Neural progenitor cell (in vitro differentiated cells): ENCODE measurements around the gene ACO2. TPM values are rescaled to one million over a fixed set of nuclear protein-coding genes. Genes with fewer than 3 reads are reported as not detected.

Experiments
- DNase-seq: peaks from one replicate; pipeline ENCODE4 v3.0.0-alpha.2; 2016; ENCODE audit warnings: low spot score
- H2AFZ ChIP-seq: fragments of 200-600 bp; sonication (generic); replicated peaks from 2 replicates; pipeline ENCODE4 v1.6.1; 2016; ENCODE audit warnings: antibody characterized with exemption
- H3F3A ChIP-seq: fragments of 200-600 bp; sonication (generic); 2 replicates; pipeline ENCODE4 v1.6.1; 2016; ENCODE audit warnings: antibody characterized with exemption, low read depth
- H3K27ac ChIP-seq: fragments of 200-600 bp; sonication (generic); 2 replicates; pipeline ENCODE4 v1.5.1; 2016; ENCODE audit warnings: mild to moderate bottlenecking
- H3K27me3 ChIP-seq: fragments of 200-600 bp; sonication (generic); 2 replicates; pipeline ENCODE4 v1.6.1; 2016; ENCODE audit warnings: mild to moderate bottlenecking, moderate library complexity
- H3K36me3 ChIP-seq: fragments of 200-600 bp; sonication (generic); 2 replicates; pipeline ENCODE4 v1.5.1; 2016
- H3K4me1 ChIP-seq: fragments of 200-600 bp; sonication (generic); 2 replicates; pipeline ENCODE4 v1.6.1; 2016; ENCODE audit warnings: mixed run types
- H3K4me2 ChIP-seq: fragments of 200-600 bp; sonication (generic); 2 replicates; pipeline ENCODE4 v1.6.1; 2016
- H3K4me3 ChIP-seq: fragments of 200-600 bp; sonication (generic); 2 replicates; pipeline ENCODE4 v1.5.1; 2016
- H3K79me2 ChIP-seq: fragments of 200-600 bp; sonication (generic); 2 replicates; pipeline ENCODE4 v1.6.1; 2016; ENCODE audit warnings: low read depth
- H3K9ac ChIP-seq: fragments of 200-600 bp; sonication (generic); 2 replicates; pipeline ENCODE4 v1.6.1; 2016
- H3K9me3 ChIP-seq: fragments of 200-600 bp; sonication (generic); 2 replicates; pipeline ENCODE4 v1.5.1; 2016; ENCODE audit warnings: low read depth
- H4K20me1 ChIP-seq: fragments of 200-600 bp; sonication (generic); 2 replicates; pipeline ENCODE4 v1.6.1; 2016; ENCODE audit warnings: low read depth
- H3K27ac Mint-ChIP-seq: 3 replicates; pipeline ENCODE4 v1.8.0; 2021; ENCODE audit warnings: mixed read lengths
- H3K27me3 Mint-ChIP-seq: 2 replicates; pipeline ENCODE4 v1.8.0; 2022; ENCODE audit warnings: low read depth, mild to moderate bottlenecking, inconsistent platforms, moderate library complexity, mixed read lengths; ENCODE audit not compliant: insufficient read depth
- H3K36me3 Mint-ChIP-seq: 3 replicates; pipeline ENCODE4 v1.8.0; 2021; ENCODE audit warnings: mixed read lengths
- H3K4me1 Mint-ChIP-seq: 3 replicates; pipeline ENCODE4 v1.8.0; 2021; ENCODE audit warnings: mixed read lengths
- H3K4me3 Mint-ChIP-seq: 3 replicates; pipeline ENCODE4 v1.8.0; 2021; ENCODE audit warnings: mild to moderate bottlenecking, moderate library complexity, mixed read lengths
- H3K9me3 Mint-ChIP-seq: 3 replicates; pipeline ENCODE4 v1.8.0; 2020; ENCODE audit warnings: mixed read lengths
- EZH2 ChIP-seq: fragments of 200-600 bp; sonication (generic); IDR thresholded peaks from 2 replicates; pipeline ENCODE4 v1.6.1; 2017; ENCODE audit warnings: antibody characterized with exemption, mild to moderate bottlenecking, moderate library complexity
- EZH2phosphoT487 ChIP-seq: fragments of 200-600 bp; sonication (generic); IDR thresholded peaks from 2 replicates; pipeline ENCODE4 v1.6.1; 2017; ENCODE audit warnings: antibody characterized with exemption
- total RNA-seq: library from RNA; depleted of rRNA; stranded (reverse); fragments of >200 nt; gene quantifications from 2 replicates; pipeline ENCODE4 v1.2.3, GENCODE V29; 2015; ENCODE audit warnings: low replicate concordance
- TF ChIP-seq, protein P1 (sequence below): fragments of 200-600 bp; sonication (generic); IDR thresholded peaks from 2 replicates; pipeline ENCODE4 v1.5.1; 2017; ENCODE audit warnings: antibody characterized with exemption, mild to moderate bottlenecking

The ACO2 gene
- total RNA-seq, 1 donor from 2014 or later, result 36.6 TPM

- Histone ChIP-seq H3K4me1 (peaks cover 11% of the 10 kb centered on the region), H3K79me2 (peaks cover 36% of the 10 kb centered on the region), H3K4me2 (no peak overlapping the region), H3K9me3 (no peaks in the 10 kb centered on the region), H3K36me3 (no peaks in the 10 kb centered on the region), H3K4me3 (no peak overlapping the region), H4K20me1 (peaks cover 46% of the 10 kb centered on the region), H3F3A (peaks cover 7% of the 10 kb centered on the region), H3K27me3 (no peaks in the 10 kb centered on the region), H2AFZ (no peak overlapping the region), H3K9ac (no peak overlapping the region), H3K27ac (no peak overlapping the region)
- Mint-ChIP-seq H3K27me3 (peaks cover 6% of the 10 kb centered on the region), H3K36me3 (peaks cover 14% of the 10 kb centered on the region), H3K9me3 (no peaks in the 10 kb centered on the region), H3K4me3 (no peak overlapping the region), H3K4me1 (peaks cover 24% of the 10 kb centered on the region), H3K27ac (no peak overlapping the region)
- no peak for DNase-seq
- TF ChIP-seq EZH2 (no peak), EZH2phosphoT487 (no peak)
- TF ChIP-seq, protein P1, sequence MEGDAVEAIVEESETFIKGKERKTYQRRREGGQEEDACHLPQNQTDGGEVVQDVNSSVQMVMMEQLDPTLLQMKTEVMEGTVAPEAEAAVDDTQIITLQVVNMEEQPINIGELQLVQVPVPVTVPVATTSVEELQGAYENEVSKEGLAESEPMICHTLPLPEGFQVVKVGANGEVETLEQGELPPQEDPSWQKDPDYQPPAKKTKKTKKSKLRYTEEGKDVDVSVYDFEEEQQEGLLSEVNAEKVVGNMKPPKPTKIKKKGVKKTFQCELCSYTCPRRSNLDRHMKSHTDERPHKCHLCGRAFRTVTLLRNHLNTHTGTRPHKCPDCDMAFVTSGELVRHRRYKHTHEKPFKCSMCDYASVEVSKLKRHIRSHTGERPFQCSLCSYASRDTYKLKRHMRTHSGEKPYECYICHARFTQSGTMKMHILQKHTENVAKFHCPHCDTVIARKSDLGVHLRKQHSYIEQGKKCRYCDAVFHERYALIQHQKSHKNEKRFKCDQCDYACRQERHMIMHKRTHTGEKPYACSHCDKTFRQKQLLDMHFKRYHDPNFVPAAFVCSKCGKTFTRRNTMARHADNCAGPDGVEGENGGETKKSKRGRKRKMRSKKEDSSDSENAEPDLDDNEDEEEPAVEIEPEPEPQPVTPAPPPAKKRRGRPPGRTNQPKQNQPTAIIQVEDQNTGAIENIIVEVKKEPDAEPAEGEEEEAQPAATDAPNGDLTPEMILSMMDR, result no peak
Observed at GRCh38 chr22:41538583-41538982, 69.7 kb downstream of the ACO2 start.

- Mint-ChIP-seq H3K4me1 (peaks cover 26% of the 10 kb centered on the region), H3K4me3 (no peak overlapping the region), H3K36me3 (peaks cover 12% of the 10 kb centered on the region), H3K27me3 (peaks cover 4% of the 10 kb centered on the region), H3K27ac (peak overlapping the region; percentile 76), H3K9me3 (no peaks in the 10 kb centered on the region)
- H3K9ac ChIP-seq, result no peak overlapping the region
- H3K9me3 ChIP-seq, result no peaks in the 10 kb centered on the region
- H3K4me3 ChIP-seq, result no peak overlapping the region
- no peak for DNase-seq
- no peaks in the 10 kb centered on the region for H3K36me3 ChIP-seq
- no peak overlapping the region for H3K4me2 ChIP-seq
- H3K4me1 ChIP-seq, result peaks cover 11% of the 10 kb centered on the region
- H3K27ac ChIP-seq, result no peak overlapping the region
- peaks cover 42% of the 10 kb centered on the region for H3K79me2 ChIP-seq
- no peak overlapping the region for H2AFZ ChIP-seq
- no peaks in the 10 kb centered on the region for H3K27me3 ChIP-seq
- H4K20me1 ChIP-seq, result peaks cover 39% of the 10 kb centered on the region
- peaks cover 7% of the 10 kb centered on the region for H3F3A ChIP-seq
- TF ChIP-seq EZH2phosphoT487, result no peak
Observed at GRCh38 chr22:41539146-41540005, 70.5 kb downstream of the ACO2 start.

DNA sequence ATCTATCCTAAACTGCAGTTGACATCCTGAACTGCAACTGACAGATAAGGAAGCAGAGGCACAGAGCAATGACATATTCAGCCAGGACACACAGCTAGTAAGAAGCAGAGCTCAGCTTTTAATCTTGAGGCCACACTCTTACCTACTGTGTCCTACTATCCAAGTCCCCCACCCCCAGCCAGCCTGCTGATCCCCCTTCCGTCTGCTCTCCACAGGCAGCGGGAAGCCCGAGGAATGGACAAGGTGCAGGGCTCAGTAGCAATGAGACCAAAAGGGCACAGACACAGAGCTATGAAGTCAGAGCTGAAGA is 71.0 kb downstream of the ACO2 start:
- Histone ChIP-seq H3K4me3 (no peak overlapping the region), H3K27ac (no peak overlapping the region), H3K27me3 (no peaks in the 10 kb centered on the region), H3K36me3 (no peaks in the 10 kb centered on the region), H3K79me2 (peaks cover 42% of the 10 kb centered on the region), H3F3A (peaks cover 7% of the 10 kb centered on the region), H2AFZ (no peak overlapping the region), H3K9ac (no peak overlapping the region), H3K9me3 (no peaks in the 10 kb centered on the region), H3K4me2 (no peak overlapping the region), H4K20me1 (peaks cover 39% of the 10 kb centered on the region), H3K4me1 (peaks cover 15% of the 10 kb centered on the region)
- Mint-ChIP-seq H3K4me1 (peaks cover 31% of the 10 kb centered on the region), H3K36me3 (peaks cover 12% of the 10 kb centered on the region), H3K9me3 (no peaks in the 10 kb centered on the region), H3K27me3 (peaks cover 4% of the 10 kb centered on the region), H3K4me3 (no peak overlapping the region), H3K27ac (no peak overlapping the region)
- TF ChIP-seq, protein P1, result no peak
- TF ChIP-seq EZH2, result no peak
- no peak for TF ChIP-seq EZH2phosphoT487
- no peak for DNase-seq

- Histone ChIP-seq H3K79me2 (peaks cover 42% of the 10 kb centered on the region), H3F3A (peaks cover 4% of the 10 kb centered on the region), H3K4me2 (no peak overlapping the region), H3K9me3 (no peaks in the 10 kb centered on the region), H3K9ac (no peak overlapping the region), H3K4me1 (peaks cover 19% of the 10 kb centered on the region), H4K20me1 (peaks cover 39% of the 10 kb centered on the region), H2AFZ (no peak overlapping the region), H3K4me3 (no peak overlapping the region), H3K27ac (no peak overlapping the region), H3K27me3 (no peaks in the 10 kb centered on the region), H3K36me3 (no peaks in the 10 kb centered on the region)
- Mint-ChIP-seq H3K36me3 (peaks cover 9% of the 10 kb centered on the region), H3K27ac (no peak overlapping the region), H3K27me3 (peaks cover 4% of the 10 kb centered on the region), H3K9me3 (no peaks in the 10 kb centered on the region), H3K4me1 (peaks cover 35% of the 10 kb centered on the region), H3K4me3 (no peak overlapping the region)
- DNase-seq, result no peak
- no peak for TF ChIP-seq EZH2
- TF ChIP-seq EZH2phosphoT487, result no peak
- TF ChIP-seq, protein P1, result no peak
Observed at GRCh38 chr22:41540365-41540764, 71.4 kb downstream of the ACO2 start.
